ENCODE measurements around the gene CGB8. TPM values are rescaled to one million over a fixed set of nuclear protein-coding genes. Genes with fewer than 3 reads are reported as not detected.

CGB8 gene
- total RNA-seq, 6 donors from 2014 or later: not detected

DNA sequence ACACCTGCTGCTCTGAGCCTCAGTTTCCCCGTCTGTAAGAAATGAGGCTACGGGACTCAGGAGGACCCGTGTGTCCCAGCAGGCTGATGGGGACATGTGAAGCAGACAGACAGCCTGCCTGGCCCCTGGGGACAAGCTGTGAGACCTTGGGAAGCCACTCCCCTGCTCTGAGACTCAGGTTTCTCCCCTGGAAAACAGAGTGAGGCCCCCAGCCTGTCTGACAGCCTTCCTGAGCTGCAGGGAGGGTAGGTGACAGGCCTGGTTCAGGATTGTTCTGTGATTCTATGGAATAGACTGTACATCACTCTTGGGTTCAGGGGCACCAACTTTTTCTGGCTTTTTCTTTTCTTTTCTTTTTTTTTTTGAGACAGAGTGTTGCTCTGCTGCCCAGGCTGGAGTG is 18.6 kb upstream of the CGB8 start:
- TF ChIP-seq, protein P1, sequence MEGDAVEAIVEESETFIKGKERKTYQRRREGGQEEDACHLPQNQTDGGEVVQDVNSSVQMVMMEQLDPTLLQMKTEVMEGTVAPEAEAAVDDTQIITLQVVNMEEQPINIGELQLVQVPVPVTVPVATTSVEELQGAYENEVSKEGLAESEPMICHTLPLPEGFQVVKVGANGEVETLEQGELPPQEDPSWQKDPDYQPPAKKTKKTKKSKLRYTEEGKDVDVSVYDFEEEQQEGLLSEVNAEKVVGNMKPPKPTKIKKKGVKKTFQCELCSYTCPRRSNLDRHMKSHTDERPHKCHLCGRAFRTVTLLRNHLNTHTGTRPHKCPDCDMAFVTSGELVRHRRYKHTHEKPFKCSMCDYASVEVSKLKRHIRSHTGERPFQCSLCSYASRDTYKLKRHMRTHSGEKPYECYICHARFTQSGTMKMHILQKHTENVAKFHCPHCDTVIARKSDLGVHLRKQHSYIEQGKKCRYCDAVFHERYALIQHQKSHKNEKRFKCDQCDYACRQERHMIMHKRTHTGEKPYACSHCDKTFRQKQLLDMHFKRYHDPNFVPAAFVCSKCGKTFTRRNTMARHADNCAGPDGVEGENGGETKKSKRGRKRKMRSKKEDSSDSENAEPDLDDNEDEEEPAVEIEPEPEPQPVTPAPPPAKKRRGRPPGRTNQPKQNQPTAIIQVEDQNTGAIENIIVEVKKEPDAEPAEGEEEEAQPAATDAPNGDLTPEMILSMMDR (IDR thresholded peaks at IDR 0.05): no peak
- no peak for TF ChIP-seq POLR2AphosphoS5 (IDR thresholded peaks at IDR 0.05)
- no peak for TF ChIP-seq EP300 (IDR thresholded peaks at IDR 0.05)
- TF ChIP-seq POLR2A (IDR thresholded peaks at IDR 0.05): no peak
- no peaks in the 10 kb centered on the region for H3K36me3 ChIP-seq
- 50 to 64% methylated on average over 1 to 3 of the region's 3 CpGs for WGBS, 2 donors
- ATAC-seq (ENCODE audit: low FRiP score in 2 of 2): no peak
- peaks cover 7 to 21% (median 11%) of the 10 kb centered on the region in 4 donors for H3K4me1 ChIP-seq
- H3K4me3 ChIP-seq: no peak overlapping the region
- H3K27me3 ChIP-seq: peaks cover 3 to 36% (median 15%) of the 10 kb centered on the region in 4 donors
- no peak for DNase-seq
- H3K27ac ChIP-seq: no peak overlapping the region
- no peaks in the 10 kb centered on the region for H3K9me3 ChIP-seq

DNA sequence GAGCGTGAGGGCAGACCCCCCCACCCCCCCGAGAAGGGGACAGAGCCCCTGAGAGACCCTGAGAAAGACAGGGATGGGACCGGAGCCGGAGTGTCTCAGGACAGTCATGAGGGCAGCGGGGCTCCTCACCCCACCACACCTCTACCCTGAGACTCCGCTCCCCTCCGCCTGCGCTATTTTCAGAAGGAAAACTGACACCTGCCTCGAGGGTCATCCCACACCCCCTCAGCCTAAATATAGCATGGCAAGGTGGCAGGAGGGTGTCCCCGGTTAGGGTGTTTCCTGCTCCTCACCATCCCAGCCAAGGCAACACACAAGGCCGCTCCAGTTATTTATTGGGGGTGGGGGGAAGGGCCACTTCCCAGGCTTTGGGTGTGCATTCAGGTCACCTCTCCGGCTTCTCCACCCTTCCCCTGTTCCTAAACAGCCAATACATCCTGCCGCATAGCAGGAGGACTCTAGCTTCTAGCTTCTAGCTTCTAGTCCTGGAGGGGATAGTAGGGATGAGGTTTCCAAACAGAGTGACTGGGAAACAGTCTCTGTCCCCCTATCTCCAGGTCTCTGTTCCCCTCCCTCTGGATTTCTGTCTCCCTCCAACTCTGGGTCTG is 17.1 kb upstream of the CGB8 start:
- TF ChIP-seq, protein P1 (IDR thresholded peaks at IDR 0.05): no peak
- no peak for TF ChIP-seq POLR2A (IDR thresholded peaks at IDR 0.05)
- no peak for TF ChIP-seq EP300 (IDR thresholded peaks at IDR 0.05)
- TF ChIP-seq POLR2AphosphoS5 (IDR thresholded peaks at IDR 0.05): no peak
- 55 to 57% methylated on average over 11 to 12 of the region's 13 CpGs for WGBS, 2 donors
- peaks cover 7 to 10% (median 8%) of the 10 kb centered on the region in 4 donors for H3K4me1 ChIP-seq
- no peak for ATAC-seq (ENCODE audit: low FRiP score in 2 of 2)
- no peak overlapping the region for H3K27ac ChIP-seq
- no peak overlapping the region for H3K4me3 ChIP-seq
- no peak for DNase-seq
- H3K9me3 ChIP-seq: no peaks in the 10 kb centered on the region
- H3K36me3 ChIP-seq: no peaks in the 10 kb centered on the region
- H3K27me3 ChIP-seq: peaks cover 3 to 24% (median 9%) of the 10 kb centered on the region in 4 donors

DNA sequence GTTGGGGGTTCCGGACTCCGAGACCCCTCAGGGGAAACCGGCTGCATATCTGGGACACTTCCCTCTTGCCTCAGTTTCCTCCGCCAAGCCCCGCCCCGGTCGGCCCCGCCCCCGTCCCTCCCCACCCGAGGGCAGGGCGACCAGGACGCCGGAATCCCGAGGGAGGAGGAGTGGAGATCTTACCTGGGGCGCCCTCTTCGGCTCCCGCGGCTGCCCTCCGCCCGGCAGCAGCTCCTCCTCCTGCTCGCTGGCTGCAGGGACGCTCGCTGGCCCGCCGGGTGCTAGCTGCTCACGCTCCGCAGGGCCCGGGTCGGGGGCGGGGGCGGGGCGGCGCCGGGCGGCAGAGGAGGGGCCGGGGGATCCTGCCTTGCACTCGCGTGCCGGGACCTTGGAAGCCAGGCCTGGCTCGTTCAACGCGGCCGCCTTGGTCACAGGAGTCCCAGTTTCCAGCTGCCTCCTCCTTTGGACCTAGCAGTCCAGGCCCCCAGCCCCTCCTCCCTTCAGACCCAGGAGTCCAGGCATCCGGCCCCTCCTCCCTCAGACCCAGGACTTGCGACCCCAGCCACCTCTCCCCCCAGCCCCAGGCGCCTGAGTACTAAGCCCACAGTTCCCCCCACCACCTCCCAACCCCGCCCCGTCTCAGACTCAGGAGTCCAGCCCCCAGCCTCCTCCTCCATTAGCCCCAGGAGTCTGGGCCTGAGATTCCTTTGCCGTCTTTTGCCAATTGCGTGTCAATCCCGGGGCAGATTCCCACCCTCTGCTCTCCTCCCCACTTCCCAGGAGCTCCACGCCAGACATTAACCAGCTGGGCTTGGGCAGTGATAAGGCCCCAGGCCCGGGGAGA is 16.1 kb upstream of the CGB8 start, which contains the start of gene NTF4:
Gene NTF4, minus strand, starts transcription at position 51 of the 844 bp plus-strand sequence. CDS start 2,821 bp downstream, outside the sequence.
- Histone ChIP-seq H3K36me3 (no peaks in the 10 kb centered on the region), H3K4me1 (peaks cover 7 to 10% (median 8%) of the 10 kb centered on the region in 4 donors), H3K9me3 (no peaks in the 10 kb centered on the region), H3K27ac (peak within 1 kb of the TSS; percentile 1 to 29 (median 10)), H3K27me3 (peaks cover 3 to 23% (median 9%) of the 10 kb centered on the region in 4 donors), H3K4me3 (peak within 1 kb of the TSS in 3 of 4 donors; percentile 26 to 36 (median 33))
- ATAC-seq (ENCODE audit: low FRiP score in 2 of 2) (peak; percentile 19 to 44), DNase-seq (peak; percentile 50 to 88)
- TF ChIP-seq POLR2AphosphoS5 (IDR thresholded peaks at IDR 0.05) (no peak), POLR2A (IDR thresholded peaks at IDR 0.05) (no peak), EP300 (IDR thresholded peaks at IDR 0.05) (no peak)
- TF ChIP-seq, protein P1 (IDR thresholded peaks at IDR 0.05): no peak
- WGBS, 2 donors: 9 to 13% methylated on average over 22 to 30 of the region's 53 CpGs

DNA sequence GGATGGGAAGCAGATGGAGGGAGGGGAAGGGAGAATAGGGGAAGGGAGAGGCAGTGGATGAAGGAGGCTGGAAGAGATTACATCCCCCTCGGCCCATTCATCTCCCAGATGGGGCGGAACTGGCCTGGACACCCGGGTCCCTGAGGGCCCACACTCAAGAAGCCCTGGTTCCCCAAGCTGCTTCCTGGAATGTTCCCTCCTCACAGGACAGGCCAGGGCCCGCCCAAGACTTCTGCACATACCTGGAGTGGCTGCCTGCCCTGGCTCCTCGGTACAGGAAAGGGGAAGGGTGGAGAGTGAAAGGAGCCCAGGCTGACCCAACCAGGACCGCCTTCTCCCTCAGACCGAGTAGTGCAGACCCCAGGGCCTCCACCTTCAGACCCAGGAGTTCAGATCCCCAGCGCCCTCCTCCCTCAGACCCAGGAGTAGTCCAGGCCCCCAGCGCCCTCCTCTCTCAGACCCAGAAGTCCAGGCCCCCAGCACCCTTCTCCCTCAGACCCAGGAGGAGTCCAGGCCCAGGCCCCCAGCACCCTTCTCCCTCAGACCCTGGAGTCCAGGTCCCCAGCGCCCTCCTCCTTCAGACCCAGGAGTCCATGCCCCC is 15.2 kb upstream of the CGB8 start:
- Histone ChIP-seq H3K36me3 (no peaks in the 10 kb centered on the region), H3K4me3 (peak overlapping the region in 3 of 4 donors; percentile 26 to 36 (median 33)), H3K27ac (peak overlapping the region; percentile 1 to 29 (median 10)), H3K9me3 (no peaks in the 10 kb centered on the region), H3K4me1 (peaks cover 7 to 10% (median 8%) of the 10 kb centered on the region in 4 donors), H3K27me3 (peaks cover 3 to 19% (median 9%) of the 10 kb centered on the region in 4 donors)
- peak in 1 of 4 donors; percentile 20 for TF ChIP-seq POLR2A (IDR thresholded peaks at IDR 0.05)
- TF ChIP-seq, protein P1 (IDR thresholded peaks at IDR 0.05): no peak
- ATAC-seq (ENCODE audit: low FRiP score in 2 of 2) (peak; percentile 34 to 75), DNase-seq (peak in 1 of 2 donors; percentile 57)
- 48 to 53% methylated on average over 6 to 10 of the region's 10 CpGs for WGBS, 2 donors

Data from upper lobe of left lung (tissue), 6 donors.